HG03521 (cell line): ENCODE results near the gene TATDN2.
"Not testable (repeated sequence)": the region's sequence is repeated elsewhere in the genome, so short reads cannot be mapped to it uniquely, and the experiment has no call there.

Source experiments
- ATAC-seq: cut with Tn5 transposase; IDR thresholded peaks from one replicate; pipeline ENCODE4 v1.9.1; 2021; ENCODE audit warnings: mild to moderate bottlenecking, moderate library complexity; ENCODE audit not compliant: unreplicated experiment

Gene TATDN2

GRCh38 chr3:10235551-10235950, 12.7 kb upstream of the TATDN2 start:
- ATAC-seq: no peak

- no peak for ATAC-seq
These were observed 9.7 kb upstream of the TATDN2 start for GRCh38 chr3:10238345-10239183.

DNA sequence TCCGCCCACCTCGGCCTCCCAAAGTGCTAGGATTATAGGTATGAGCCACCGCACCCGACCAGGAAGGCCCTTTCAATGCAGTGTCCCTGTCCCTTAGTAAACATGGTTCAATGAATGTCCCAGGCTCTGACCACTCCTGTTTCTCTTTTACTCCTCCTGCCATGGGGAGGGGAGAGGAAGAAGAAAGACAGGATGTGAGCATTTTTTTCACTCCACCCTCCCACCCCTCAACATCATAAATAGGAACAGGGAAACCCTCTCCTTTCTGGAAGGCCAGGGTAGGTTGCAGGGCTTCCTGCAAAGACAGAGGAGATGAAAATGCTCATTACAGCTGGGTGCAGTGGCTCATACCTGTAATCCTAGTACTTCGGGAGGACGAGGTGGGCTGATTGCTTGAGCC, 7.5 kb upstream of the TATDN2 start:
- no peak for ATAC-seq

GRCh38 chr3:10242182-10243065, 5.8 kb upstream of the TATDN2 start:
- no peak for ATAC-seq

GRCh38 chr3:10244009-10244408, 4.2 kb upstream of the TATDN2 start:
- no peak for ATAC-seq

DNA sequence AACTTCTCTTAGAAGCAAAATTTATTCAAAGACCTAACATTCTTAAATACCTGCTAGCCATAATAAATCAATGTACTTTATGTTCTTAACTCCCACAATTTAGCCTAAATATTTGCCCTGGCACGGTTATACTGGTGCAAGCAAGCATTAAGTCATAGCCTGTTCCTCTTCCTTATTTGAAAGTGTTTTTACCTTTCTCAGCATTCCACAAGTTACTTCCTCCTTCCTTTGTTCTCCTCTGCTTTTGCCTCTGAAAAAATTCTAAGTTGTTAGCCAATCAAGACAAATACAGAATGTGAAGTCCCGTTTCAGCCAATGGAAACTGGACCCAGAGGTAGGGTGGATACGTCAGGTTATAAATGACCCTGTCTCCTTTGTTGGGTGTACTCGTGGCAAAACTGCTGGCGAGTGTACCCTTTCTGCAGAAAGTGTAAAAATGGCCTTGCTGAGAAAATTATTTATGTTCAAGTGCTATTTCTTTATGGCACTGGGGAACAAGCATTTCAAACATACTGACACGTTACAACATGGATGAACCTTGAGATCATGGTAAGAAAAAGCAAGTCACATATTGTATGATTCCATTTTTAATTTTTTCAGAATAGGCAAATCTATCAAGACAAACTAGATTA, 3.1 kb upstream of the TATDN2 start:
- ATAC-seq: no peak

DNA sequence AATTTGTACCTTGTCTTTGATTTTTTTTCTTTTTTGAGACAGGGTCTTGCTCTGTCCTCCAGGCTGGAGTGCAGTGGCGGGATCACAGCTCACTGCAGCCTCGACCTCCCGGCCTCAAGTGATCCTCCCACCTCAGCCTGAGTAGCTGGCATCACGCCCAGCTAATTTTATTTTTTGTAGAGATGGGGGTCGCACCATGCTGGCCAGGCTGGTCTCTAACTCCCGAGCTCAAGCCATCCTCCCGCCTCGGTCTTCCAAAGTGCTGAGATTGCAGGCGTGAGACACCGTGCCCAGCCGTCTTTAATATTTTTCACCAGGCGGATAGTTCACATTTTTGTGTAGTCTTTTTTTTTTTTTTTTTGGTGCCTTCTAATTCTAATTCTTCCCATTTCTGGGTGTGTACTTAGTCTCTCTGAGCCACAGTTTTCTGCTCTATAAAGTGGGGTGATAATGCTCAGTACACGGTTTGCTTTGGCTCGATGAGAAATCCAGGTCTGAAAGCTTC, 528 bp upstream of the TATDN2 start:
- no peak for ATAC-seq

DNA sequence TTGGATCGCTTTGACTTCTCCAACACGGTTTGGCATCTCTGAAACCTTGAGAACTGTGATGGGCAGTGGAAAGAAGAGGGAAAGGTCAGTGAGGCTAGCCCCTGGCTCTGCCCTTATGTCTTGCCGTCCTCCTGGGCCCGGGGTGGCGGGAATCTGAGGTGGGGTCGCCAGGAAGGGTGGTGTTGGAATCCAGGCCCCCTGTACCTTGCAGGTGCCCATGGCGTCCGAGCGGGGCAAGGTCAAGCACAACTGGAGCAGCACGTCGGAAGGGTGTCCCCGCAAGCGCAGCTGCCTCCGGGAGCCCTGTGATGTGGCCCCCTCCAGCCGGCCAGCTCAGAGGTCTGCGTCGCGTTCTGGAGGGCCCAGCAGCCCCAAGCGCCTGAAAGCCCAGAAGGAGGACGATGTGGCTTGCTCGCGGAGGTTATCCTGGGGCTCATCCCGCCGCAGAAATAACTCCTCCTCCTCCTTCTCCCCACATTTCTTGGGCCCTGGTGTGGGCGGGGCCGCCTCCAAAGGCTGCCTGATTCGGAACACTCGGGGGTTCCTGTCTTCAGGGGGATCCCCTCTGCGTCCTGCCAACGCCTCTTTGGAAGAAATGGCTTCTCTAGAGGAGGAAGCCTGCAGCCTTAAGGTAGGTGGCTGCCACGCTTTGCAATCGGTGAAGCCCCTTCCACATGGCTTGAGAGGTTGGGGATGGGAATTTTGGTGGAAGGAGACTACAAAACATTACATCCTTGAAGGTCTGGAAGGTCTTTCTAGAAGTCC, 907 bp downstream of the TATDN2 start:
- no peak for ATAC-seq

GRCh38 chr3:10249833-10250232, 1.6 kb downstream of the TATDN2 start:
- no peak for ATAC-seq

DNA sequence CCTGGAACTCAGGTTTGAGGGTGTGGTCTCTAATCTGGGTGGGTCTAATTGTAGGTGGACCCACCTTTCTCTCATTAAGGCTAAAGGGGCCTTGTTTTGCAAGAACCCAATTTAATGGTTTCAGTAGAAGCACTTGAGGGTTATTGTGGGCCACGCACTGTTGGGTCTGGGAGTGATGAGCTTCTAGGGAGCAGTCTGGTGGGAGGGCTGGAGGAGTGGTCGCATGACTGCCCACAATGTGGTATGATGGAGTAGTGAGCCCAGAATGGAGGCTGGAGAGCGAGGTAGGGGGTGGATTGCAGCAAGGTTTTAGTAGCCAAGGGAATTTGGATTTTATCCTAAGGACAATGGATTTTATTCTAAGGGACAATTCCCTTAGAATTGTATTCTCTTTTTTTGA, 2.7 kb downstream of the TATDN2 start:
- no peak for ATAC-seq

GRCh38 chr3:10253731-10254130, 5.5 kb downstream of the TATDN2 start:
- ATAC-seq: no peak

GRCh38 chr3:10255835-10256234, 7.6 kb downstream of the TATDN2 start:
- ATAC-seq: no peak

DNA sequence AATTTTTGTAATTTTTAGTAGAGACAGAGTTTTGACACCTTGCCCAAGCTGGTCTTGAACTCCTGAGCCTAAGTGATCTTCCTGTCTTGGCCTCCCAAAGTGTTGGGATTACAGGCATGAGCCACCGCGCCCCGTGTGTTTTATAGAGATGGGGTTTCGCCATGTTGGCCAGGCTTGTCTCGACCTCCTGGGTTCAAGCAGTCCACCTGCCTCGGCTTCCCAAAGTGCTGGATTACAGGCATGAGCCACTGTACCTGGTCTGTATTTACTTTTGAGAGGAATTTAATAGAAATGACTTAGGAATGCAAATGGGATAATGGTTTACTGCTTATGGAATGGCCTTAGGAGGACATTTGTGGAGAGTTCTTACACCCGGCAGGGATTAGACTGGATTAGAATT, 10.8 kb downstream of the TATDN2 start:
- no peak for ATAC-seq

DNA sequence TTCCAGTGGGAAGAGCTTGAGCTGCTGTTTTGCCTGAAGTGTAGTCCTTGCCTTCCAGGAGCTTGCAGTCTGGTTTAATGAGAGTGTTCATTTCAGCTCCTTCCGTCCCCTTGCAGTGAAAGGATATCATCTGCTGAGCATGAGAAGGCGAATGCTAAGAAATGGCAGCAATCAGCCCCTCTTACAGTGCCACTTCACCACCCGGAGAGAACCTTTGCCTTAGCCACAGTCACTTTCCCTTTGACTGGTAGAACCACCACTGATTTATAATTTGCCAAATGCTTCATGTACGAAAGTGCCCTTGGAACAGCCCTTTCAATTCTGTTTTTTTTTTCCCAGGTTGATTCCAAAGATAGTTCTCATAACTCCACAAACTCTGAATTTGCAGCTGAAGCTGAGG, 11.5 kb downstream of the TATDN2 start:
- ATAC-seq: no peak

- ATAC-seq: no peak
These were observed 12.0 kb downstream of the TATDN2 start for GRCh38 chr3:10260211-10260701.

DNA sequence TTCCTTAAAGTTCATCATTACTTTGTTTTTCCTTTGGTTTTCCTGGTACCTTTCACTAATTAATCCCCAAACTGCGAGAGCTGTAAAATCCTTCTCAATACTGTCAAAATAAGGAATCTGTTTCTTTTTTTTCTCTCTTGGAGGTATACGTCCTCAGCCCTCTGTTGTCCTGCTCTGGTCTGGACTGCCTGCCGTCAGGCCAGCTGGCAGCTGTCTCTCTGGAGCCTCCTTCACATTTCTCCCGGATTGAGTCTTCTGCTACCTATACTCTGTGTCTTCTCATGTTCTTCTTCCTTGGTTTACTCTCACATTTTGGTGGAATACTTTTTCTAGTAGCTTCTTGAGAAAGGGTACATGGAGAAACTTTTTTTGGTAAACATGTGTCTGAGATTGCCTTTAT, 13.8 kb downstream of the TATDN2 start:
- no peak for ATAC-seq

GRCh38 chr3:10263646-10264363, 15.5 kb downstream of the TATDN2 start:
- no peak for ATAC-seq

DNA sequence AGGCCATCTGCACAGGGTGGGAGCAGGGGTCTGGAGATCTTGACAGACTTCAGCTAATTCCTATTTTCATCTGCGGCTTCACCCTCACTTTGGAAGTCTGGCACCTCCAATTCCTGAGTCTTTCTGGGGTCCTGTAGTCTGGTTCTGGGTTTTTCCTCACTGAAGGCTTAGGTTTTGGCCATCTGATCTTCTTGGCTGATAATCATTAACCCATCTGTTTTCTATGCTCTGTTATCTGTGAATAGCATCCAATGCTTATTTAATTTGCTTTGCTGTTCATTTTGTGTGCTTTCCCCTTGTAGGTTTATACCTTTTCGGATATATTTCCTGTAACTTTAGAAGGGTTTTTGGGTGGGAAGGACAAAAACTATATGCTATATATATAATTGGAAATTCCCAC, 17.6 kb downstream of the TATDN2 start:
- ATAC-seq: no peak

DNA sequence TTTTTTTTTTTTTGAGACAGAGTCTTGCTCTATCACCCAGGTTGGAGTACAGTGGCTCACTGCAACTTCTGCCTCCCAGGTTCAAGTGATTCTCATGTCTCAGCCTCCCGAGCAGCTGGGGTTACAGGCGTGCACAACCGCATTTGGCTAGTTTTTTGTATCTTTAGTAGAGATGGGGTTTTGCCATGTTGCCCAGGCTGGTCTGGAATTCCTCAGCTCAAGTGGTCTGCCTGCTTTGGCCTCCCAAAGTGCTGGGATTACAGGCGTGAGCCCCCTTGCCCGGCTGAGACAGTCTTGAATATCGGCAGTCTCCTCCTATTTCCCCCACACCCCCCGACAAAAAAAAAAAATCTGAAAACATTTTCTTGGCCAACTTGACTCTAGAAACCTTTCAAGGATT, 18.7 kb downstream of the TATDN2 start:
- ATAC-seq: not testable (repeated sequence)

- no peak for ATAC-seq
These were observed 19.9 kb downstream of the TATDN2 start for GRCh38 chr3:10268116-10268515.
